ENCODE data around the gene JADE2. TPM values are rescaled to one million over a fixed set of nuclear protein-coding genes. Genes with fewer than 3 reads are reported as not detected.

Gene JADE2
- total RNA-seq, 2 experiments from 2014 or later = 32.3 to 67.0 TPM

DNA sequence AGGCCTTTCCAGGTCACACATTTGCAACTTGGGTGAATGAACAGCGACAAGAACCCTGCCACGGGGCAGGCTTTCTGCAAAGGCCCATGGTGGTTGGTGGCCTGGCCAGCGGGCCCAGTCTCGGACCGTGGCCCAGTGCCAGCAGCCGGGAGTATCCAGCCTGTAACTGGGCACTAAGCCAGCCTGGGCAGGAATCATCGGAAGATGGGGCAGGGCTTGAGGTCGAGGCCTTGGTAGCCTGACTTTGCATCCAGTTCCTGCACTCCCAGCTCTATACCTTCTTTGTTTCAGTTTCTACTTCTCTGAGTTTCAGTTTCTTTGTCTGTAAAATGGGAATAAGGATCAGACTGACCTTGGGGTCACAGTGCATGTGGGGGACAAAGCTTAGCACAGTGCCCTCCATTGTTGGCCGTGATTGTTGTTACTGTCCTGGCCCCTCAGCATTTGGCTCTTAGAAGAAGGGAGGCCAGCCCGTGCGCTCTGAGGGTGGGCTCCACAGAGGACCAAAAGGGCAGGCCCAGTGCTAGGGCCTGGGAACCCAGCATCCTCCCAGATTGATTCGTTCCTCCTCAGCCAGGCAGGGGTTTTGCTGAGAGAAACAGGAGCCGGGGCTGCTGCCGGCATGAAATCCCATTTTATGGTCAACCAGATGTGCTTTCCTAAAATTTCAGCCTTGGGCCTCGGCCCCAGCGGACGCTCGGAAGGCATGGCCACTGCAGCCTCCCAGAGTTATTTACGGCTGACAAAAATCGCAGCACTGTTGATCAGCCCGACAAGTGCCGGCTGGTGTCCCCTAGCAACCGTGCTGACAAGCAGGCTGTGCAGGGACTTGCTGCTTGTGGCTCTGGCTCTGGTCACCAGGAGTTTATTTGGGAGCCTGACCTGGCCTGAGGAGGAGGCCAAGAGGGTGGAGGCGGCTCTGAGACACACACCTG, 43.6 kb downstream of the JADE2 start:
- BruUV-seq (replicated peaks) = no TSS peak
- Histone ChIP-seq H3K4me3 (ENCODE audit: low read depth, low read length, poor library complexity, severe bottlenecking) (no peak overlapping the region), H3K4me2 (ENCODE audit: low read length) (no peak overlapping the region), H3K9me3 (ENCODE audit: low read length) (no peaks in the 10 kb centered on the region), H3K36me3 (ENCODE audit: insufficient read depth, low read length) (peaks cover 97% of the 10 kb centered on the region), H2AFZ (ENCODE audit: low read length) (no peak overlapping the region), H3K4me1 (ENCODE audit: insufficient read depth, low read length, poor library complexity, severe bottlenecking) (no peaks in the 10 kb centered on the region), H4K20me1 (ENCODE audit: insufficient read depth, low read length) (no peaks in the 10 kb centered on the region), H3K79me2 (ENCODE audit: insufficient read depth, low read depth, low read length) (no peaks in the 10 kb centered on the region), H3K9me2 (ENCODE audit: insufficient read depth, low read length) (no peaks in the 10 kb centered on the region), H3K27ac (ENCODE audit: low read depth, low read length, poor library complexity, severe bottlenecking) (no peak overlapping the region)
- DNase-seq (ENCODE audit: low spot score) = no peak
- CTCF ChIA-PET (ENCODE audit: unreplicated experiment) = no interaction called here
- no peak for TF ChIP-seq EZH2phosphoT487 (IDR thresholded peaks at IDR 0.05; ENCODE audit: borderline replicate concordance, low read depth, low read length)
- TF ChIP-seq, protein P1, sequence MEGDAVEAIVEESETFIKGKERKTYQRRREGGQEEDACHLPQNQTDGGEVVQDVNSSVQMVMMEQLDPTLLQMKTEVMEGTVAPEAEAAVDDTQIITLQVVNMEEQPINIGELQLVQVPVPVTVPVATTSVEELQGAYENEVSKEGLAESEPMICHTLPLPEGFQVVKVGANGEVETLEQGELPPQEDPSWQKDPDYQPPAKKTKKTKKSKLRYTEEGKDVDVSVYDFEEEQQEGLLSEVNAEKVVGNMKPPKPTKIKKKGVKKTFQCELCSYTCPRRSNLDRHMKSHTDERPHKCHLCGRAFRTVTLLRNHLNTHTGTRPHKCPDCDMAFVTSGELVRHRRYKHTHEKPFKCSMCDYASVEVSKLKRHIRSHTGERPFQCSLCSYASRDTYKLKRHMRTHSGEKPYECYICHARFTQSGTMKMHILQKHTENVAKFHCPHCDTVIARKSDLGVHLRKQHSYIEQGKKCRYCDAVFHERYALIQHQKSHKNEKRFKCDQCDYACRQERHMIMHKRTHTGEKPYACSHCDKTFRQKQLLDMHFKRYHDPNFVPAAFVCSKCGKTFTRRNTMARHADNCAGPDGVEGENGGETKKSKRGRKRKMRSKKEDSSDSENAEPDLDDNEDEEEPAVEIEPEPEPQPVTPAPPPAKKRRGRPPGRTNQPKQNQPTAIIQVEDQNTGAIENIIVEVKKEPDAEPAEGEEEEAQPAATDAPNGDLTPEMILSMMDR (conservative IDR thresholded peaks at IDR 0.05; ENCODE audit: low read length) = no peak
- intact Hi-C loops (cut with micrococcal nuclease; ENCODE audit: unreplicated experiment) = no loop called here
- POLR2A ChIA-PET = interaction anchor here (0.6 kb wide), 1 partner anchor 265 kb away, joined by 4 read pairs; no protein-coding TSS in a partner anchor

GRCh38 chr5:134569758-134570364, 44.4 kb downstream of the JADE2 start:
- intact Hi-C loops (cut with micrococcal nuclease; ENCODE audit: unreplicated experiment) = no loop called here
- ChIA-PET POLR2A (no interaction called here), CTCF (ENCODE audit: unreplicated experiment) (no interaction called here)
- no peak for TF ChIP-seq EZH2phosphoT487 (IDR thresholded peaks at IDR 0.05; ENCODE audit: borderline replicate concordance, low read depth, low read length)
- TF ChIP-seq, protein P1 (conservative IDR thresholded peaks at IDR 0.05; ENCODE audit: low read length) = no peak
- no peak overlapping the region for H3K4me2 ChIP-seq (ENCODE audit: low read length)
- no peaks in the 10 kb centered on the region for H4K20me1 ChIP-seq (ENCODE audit: insufficient read depth, low read length)
- no peak overlapping the region for H2AFZ ChIP-seq (ENCODE audit: low read length)
- H3K9me2 ChIP-seq (ENCODE audit: insufficient read depth, low read length) = no peaks in the 10 kb centered on the region
- no peak overlapping the region for H3K4me3 ChIP-seq (ENCODE audit: low read depth, low read length, poor library complexity, severe bottlenecking)
- H3K79me2 ChIP-seq (ENCODE audit: insufficient read depth, low read depth, low read length) = no peaks in the 10 kb centered on the region
- no peaks in the 10 kb centered on the region for H3K9me3 ChIP-seq (ENCODE audit: low read length)
- no peak overlapping the region for H3K27ac ChIP-seq (ENCODE audit: low read depth, low read length, poor library complexity, severe bottlenecking)
- H3K36me3 ChIP-seq (ENCODE audit: insufficient read depth, low read length) = peaks cover 97% of the 10 kb centered on the region
- no peaks in the 10 kb centered on the region for H3K4me1 ChIP-seq (ENCODE audit: insufficient read depth, low read length, poor library complexity, severe bottlenecking)
- no peak for DNase-seq (ENCODE audit: low spot score)
- BruUV-seq (replicated peaks) = no TSS peak

All from OCI-LY7 (cell line).